Left colon (tissue), 2 donors: Measurements from ENCODE around the gene ELP4. TPM values are rescaled to one million over a fixed set of nuclear protein-coding genes. Genes with fewer than 3 reads are reported as not detected.

Source experiments
- ATAC-seq: fragments of 200-7000 bp; cut with Tn5 transposase; one replicate; pipeline ENCODE4 v1.9.1; 2020; ENCODE audit warnings: mild to moderate bottlenecking, moderate library complexity
- DNase-seq, 2 donors: peaks; one replicate each; pipeline ENCODE4 v3.0.0-alpha.2; 2020
- intact Hi-C, 2 donors: fragments of 100-400 bp; cut with DNase I in 1 of 2; cut with micrococcal nuclease in 1 of 2; formaldehyde crosslinking; loops; one replicate each; pipeline versions ENCODE4 v1.11.2 to v1.14.0; 2022; cut with DNase I, micrococcal nuclease
- total RNA-seq, 2 donors: library from RNA; stranded (reverse); fragmentation: NEBNext Ultra II Directional; extraction: Animal tissue kit (Norgen Biotek cat#: 25700); gene quantifications; one replicate each; pipeline ENCODE4 v1.2.1, GENCODE V29; 2021
- donor health status: DM: no; HTN: no; CAD: no.
- donor health status: DM: yes; HTN: yes; CAD: no.

The ELP4 gene
- total RNA-seq, 2 donors from 2014 or later: 15.1 to 15.2 TPM

DNA sequence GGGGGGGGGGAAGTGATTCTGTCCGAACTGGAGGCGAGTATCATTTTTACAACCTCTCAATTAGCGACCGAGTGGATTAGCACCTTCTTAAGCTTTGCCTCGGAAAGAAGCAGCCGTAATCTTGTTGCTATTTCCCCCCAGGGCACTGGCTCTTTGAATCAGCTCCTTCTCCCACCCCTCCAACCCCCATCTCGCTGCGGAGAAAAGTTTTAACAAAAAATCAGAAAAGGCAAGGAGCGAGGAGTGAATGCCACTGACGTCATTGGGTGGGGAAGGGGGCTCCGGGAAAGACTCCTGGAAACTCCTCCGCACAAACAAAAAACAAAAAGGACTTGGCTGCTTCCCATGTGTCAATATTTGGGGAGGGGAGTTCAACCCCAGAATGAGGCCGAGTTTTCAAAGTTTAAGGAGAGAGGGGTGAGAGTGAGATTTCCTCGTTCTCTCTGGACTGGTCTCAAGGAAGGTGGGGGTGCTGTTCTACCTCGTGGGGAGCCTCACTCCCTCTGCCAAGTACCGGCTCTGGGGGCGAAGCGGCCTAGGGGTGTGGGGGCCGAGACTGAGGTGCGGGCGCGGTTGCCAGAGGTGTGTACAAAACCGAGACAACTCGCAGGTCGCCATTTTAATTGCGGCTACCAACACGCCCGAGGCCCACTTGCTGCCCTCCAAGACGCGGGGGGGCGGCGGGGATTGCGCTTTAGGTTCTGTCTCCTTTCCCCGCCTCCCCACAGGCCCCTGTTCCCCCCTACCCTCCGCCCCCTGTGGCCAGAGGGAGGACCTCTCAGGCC, 304.0 kb downstream of the ELP4 start:
- ATAC-seq (no peak), DNase-seq (no peak)
- intact Hi-C loops: no loop called here

DNA sequence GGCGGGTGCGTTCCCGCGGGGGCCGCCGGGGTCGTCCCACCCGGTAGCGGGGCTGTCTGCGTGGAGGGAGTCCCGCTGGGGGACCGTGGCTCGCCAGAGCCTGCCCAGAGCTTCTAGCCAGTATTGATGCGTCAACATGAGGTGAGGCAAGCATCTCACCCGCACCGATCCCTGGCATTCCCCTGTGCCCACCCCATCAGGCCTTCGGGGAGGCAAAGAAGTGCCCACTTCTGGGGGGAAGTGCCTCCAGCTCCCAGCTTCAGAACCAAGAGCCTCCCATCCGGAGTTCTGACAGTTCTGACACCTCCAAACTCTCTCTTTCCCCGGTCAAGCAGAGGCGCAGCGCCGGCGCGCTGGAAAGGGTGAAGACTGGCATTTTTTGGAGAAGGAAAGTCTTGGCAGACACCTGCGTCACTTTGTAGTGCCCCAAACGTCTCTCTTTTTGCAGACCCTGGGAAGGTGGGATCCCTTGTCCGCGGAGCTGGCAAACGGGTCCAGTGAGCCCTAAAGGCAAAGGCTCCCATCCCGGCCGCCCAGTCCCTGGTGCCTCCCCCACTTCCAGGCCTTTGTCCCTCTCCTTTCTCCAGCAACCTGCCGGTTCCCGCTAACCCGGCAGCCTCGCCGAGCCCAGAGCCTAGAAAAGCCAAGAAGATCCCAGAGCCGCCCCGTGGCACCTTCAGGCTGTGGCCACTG, 304.8 kb downstream of the ELP4 start:
- ATAC-seq (no peak), DNase-seq (no peak)
- intact Hi-C loops: no loop called here

DNA sequence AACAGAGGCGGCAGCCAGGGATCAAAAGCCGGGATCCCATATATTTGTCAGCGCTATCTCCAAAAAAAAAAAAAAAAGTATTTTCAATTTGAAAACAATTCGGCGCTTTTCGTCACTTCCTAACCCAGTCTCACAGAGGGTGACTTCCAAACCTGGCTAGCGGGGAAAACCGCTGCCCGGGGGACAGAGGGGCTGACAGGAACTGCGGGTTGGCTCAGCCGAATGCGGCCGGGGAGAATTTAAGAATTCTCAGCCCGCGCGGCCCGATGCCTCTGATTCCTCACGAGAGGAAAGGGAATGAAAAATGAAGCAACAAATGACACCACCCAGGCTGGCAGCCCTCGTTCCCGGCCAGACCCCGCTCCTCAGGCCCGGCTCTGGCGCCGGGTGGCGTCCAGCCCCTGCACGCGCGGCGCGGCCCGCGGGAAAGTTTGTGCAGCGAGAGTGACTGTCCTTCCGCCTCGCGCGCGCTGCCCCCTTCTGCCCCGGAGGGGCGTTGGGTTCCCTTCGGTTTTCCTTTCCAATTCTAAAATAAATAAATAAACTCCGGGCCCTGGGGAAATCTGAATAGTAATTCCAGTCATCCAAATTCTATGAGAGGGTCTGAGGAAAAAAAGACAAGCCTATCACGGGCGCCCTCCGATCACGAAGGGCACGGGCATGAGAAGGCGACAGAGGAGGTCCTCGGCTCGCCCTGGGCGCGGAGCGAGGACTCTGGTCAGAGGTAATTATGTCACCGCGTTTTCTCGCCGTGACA, 306.3 kb downstream of the ELP4 start:
- peak in 1 of 2 donors; percentile 48 for DNase-seq
- intact Hi-C loops: no loop called here
- ATAC-seq: no peak

DNA sequence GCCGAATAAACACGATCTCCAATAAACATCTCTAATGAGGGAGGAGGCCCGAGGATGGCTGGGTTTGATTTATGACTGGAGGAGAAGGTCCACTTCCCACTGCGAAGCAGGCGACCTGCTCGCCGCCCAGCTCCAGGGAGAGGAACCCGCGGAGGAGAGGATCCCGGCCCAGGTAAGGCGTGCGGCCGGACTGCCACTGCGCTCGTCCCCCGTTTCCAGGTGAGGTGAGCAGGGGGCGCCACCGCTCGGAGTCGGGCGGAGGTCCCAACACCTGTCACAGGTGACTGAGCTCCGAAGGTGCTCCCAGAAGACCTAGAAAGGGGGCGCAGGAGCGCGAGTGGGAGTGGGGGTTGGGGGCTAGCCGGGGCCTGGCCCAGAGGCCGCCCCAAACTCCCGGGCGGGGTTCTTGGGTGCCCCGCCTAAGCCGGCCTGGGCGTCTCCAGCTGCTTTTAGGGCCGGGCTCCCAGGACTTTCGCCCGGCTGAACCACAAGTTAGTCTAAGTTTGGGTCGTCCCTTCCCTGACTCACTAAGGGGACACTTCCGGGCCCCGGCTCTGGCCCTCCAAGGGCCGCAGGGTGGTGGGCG, 307.0 kb downstream of the ELP4 start:
- DNase-seq (no peak), ATAC-seq (peak; percentile 86)
- intact Hi-C loops: no loop called here

DNA sequence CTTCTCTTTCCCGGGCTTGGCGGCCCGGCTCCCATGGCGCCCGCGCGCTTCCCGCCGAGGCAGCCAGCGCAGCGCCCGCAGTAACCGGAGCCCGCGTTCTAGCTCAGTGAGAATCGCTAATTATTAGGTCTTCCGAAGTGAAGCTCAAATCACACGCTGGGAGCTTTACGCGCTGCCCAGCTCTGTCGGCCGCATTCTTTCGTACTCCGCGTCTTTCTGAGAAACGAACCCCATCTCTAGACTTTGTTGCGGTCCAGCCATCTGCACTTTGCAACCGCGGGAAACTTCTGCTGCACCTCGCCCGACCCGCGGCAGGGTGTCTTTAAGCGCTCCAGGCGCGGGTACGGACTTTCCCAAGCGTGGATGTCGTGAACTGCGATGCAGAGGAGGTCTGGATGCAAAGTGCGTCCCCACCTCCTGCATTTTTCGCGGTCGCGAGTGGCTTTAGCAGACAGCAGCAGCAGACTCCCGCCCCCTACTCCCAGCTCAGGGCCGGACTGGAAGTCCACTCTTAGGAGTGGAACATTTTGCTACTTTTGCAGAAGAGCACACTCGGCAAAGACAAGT, 307.6 kb downstream of the ELP4 start:
- ATAC-seq: peak; percentile 21

DNA sequence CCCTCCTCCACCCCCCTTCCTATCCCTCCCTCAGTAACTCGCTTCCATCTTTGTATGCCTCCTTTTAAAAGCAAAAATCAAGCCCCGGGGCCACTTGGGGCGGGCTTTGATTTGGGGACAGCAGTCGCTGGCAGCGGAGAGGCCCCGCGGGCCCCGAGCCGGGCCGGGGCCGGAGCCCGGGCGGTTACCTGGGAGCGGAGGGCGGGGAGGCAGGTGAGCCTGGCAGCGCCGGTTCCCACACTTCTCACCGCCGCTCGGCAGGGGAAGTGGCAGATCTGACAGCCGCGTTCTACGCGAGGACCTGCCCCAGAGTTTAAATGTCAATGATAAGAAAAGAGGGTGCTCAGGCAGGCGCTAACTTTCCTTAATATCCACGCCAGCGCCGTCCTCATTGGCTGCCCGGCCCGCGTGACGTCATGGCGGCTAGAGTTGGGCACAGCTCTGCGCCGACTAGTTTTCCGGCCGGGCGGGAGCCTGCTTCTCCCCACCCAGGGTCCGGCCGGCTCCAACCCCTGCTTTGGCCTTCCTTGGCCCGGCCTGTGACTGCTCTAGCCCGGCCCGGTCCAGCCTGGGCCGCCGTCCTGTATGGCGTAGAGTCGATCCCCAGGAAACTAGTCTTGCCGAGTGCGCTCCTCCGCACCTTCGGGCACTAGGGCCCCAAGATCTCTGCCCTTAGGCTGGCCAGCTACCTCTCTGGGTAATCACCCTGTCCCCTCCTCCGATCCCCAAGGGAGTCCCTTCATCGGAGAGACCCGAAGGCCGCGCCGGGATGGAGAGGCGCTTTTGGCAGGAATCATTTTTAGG, 308.3 kb downstream of the ELP4 start:
- DNase-seq (no peak), ATAC-seq (peak; percentile 23)
- intact Hi-C loops: no loop called here

More for the DNA sequence above, 307.6 kb downstream of the ELP4 start:
- DNase-seq: no peak
- intact Hi-C loops: no loop called here

DNA sequence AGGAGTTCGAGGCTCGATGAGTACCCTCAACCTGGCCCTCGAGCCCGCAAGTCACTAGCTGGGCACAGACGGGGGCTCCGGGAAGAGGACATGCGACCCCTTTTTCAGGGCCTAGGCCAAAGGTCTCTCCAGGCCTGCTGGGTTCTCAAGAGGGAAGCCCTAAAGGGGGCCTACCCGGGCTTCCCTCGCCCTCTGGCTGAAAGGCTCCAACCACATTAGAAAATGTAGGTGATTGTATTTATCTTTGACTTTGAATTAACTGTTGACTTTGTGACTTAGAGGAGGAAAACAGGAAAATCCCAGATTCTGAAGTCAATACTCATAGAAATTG, 308.8 kb downstream of the ELP4 start:
- ATAC-seq (no peak), DNase-seq (no peak)
- intact Hi-C loops: no loop called here

DNA sequence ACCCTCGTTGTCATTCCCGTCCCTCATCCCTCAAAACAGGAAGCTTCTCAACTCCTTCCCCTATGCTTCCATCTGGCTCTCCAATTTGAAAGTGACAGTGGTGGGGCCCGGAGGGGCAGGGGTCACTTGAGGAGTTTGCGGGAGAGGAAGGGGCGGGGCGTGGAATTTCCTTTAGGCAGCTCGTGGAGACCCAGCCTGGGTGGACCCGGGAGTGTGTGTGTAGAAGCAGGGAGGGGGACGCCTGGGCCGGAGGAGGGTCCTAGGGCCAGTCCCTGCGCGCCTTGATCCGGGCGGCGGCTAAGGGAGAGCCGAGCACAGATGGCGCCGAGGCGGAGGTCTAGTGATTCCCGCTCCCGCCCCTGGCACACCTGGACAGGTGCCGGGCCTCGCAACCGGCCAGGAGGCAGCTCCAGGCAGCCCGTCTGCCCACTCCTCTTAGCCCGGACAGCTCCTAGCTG, 309.3 kb downstream of the ELP4 start:
- DNase-seq (no peak), ATAC-seq (no peak)
- intact Hi-C loops: no loop called here

DNA sequence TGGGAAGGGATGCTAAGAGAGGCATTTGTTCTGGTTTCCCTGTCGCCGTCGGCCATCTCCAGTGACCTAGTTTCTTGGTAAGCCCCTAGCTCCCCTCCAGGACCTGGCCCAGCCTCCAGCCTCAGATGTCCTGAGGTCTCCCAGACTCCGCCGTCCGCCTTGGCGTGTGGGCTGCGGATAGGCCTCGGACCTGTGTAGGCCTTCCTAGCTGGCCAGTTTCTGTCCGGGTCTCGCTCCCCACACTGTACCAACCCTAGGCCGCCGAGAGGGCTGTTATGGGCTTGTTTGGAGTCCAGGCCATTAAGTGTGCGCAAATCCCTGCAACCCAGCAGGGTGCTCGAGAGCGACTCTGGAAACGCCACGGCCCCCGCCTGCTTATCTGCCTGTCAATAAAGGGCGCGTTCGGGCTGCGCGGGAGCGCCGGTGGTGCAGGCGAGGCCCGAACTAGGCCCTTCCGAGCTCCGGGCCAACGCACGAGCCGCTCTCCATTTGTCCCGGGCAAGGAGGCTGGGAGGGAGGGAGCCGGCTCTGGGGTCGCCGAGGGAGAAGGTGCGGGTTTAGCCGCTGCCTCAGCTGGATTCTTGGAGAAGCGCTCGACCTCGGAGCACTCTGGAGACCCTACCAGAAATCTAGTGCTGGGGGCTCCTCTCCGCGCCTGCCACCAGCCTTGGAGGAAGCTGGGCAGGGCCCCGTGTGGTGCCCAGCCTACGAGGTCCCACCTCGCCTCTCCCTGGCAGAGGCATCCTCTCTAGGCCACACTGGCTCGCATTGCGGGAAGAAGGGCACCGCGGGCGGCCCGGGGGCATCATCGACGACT, 310.3 kb downstream of the ELP4 start:
- ATAC-seq (no peak), DNase-seq (no peak)
- intact Hi-C loops: no loop called here

DNA sequence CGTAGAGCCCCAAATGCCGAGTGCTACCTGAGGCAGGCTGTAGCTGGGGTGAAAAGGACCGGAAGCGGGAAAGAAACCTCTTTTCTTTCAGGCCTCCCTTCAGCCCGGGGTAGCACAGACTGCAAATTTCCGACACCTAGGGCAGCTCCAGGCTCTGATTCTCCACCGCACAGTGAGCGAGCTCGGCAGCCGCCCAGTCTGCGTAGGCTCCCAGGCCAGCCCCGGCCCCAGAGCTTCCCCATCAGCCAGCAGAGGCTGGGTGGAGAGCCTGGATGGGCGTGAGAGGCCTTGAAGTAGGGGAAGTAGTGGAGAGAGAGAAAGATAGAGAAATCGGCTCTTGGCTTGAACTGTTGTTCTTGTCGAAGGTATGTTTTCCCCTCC, 310.9 kb downstream of the ELP4 start:
- intact Hi-C loops: no loop called here
- no peak for ATAC-seq
- no peak for DNase-seq

DNA sequence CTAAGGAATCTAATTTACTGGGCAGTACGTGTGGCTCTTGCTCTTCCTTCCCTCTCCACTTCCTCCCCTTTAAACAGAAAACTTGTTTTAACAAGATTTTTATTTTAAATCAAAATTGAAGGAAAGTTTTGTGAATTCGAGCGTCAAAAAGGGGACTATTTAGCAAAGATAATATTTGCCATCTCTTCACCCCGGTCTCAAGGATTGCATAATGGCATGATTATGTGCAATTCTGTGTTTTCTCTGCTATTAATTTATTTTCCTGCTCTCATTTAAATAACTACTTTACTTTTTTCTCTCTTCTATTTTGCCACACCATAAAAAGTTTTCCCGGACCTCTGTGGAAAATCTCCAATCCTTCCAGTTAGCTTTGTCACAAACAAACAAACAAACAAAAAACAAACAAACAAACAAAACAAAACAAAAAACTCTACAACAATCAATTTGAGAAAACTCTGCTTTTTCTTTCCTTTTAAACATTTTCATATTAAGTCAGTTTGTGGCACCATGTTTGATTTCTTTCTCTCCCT, 311.7 kb downstream of the ELP4 start:
- intact Hi-C loops: no loop called here
- ATAC-seq (no peak), DNase-seq (no peak)

DNA sequence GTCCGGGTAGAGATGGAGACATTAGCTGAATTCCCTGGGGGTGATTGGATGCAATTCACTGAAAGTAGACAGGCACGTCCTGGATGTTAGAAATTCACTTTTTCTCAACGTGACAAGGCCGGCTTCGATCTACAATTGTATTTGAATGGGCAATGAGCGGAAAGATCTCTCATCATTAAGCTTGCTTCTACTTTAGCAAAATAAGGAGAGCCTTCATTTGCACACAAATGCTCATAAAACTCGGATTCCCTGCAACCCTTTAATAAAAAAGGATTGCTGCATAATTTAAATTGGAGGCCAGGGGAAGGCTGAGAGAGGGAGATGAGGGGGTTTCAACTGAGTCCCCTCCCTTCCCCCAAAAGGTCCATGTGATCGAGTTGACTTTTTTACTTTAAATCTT, 312.2 kb downstream of the ELP4 start:
- intact Hi-C loops: no loop called here

DNA sequence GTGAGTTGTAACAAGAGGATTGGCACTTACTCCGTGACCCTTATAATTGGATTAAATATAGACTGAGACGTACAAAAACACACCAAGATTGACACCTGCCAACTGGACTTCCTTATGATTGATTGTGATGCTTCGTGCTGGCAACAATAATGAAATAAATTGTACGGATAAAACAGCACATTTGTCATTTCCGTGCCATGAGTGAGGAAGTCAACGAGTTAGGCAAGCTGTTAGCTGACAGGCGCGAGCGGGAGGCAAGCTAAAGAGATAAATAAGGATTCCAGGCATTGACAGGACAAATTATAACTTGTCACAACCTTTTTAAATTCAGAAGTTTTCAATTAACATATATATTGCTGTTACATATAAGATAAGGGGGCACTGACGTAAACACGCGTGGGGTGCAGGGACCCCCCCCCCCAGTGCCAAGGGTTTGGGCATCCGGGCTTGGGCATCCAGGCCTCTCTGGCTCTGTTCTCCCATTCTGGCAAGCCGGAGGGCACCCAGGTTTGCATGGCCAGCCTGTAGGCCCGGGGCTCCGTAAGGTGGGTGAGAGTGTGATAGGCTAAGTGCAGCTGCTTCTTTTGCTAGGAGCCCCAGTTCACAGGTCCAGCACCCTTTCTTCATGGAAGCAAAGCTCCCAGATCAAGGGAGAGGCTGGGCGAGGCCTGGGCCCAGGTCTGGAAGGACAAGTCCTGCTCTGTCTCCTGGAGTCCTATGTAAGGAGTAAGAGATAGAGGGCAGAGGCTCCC, 312.8 kb downstream of the ELP4 start:
- no peak for DNase-seq
- intact Hi-C loops: no loop called here

More for the DNA sequence above, 312.2 kb downstream of the ELP4 start:
- DNase-seq (no peak), ATAC-seq (no peak)

DNA sequence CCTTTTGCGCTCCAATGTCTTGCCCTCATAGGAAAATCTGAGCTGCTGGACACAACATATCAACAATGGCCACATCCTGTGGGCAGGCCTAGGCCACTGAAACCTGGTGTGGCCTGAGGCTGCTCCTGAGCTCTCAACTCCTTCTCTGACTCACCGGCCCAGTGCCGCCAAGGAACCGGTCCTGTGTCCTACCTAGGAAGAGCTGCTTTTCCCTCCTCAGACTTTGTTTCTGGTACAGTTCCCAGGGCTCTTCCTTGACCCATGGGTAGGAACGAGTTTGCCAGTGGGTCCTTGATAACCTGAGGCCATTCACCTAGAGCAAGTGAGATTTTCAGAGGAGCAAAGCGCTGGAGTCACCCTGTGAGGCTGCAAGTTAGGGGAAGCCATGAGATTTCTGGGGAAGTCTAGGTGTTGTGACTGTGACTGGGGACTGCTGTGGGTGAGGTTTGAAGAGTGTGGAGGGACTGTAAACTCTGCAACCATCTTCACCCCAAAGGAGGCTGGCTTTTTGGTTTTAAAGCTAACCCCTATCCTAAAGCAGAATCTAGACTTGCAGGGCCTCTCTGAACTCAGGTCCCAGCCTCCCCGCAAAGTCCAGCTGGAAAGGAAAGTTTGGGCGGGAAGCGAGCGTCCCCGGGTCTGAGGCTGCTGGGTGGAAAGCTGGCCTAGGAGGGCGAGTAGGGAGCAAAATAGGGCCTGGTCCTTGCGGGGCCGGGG, 313.5 kb downstream of the ELP4 start:
- intact Hi-C loops: no loop called here
- ATAC-seq: no peak

More for the DNA sequence above, 312.8 kb downstream of the ELP4 start:
- ATAC-seq: no peak

DNA sequence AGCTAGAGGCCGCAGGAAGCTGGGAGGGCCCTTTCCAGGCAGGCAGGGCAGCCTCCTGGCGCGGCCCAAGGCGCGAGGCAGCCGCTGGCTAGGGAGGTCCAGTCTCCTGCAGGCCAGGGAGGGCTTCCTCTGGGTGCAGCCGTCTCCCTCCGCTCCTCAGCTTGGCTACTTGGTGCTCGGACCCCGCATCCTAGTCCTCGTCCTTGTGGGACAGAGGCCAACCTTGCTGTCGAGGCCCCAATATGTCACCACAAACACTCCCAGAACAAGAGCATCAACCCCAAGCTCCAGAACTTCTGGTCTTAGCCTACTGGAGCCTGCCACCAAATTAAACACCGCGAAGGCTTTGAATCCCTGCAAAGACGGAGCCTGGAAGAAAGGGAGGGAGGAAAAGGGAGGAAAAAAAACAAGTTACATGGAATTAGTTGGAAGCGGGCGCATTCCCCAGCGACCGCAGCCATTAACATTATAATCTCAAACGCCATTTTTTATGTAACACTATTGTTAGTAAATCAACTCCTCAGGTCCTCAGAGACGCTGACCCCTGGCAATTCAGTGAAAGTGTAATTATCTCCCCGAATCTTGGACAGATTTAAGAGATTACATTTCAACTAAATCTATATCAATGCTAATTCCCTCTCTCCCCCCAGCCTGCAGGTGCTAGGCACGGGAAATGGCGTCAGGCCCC, 314.2 kb downstream of the ELP4 start:
- DNase-seq (no peak), ATAC-seq (no peak)
- intact Hi-C loops: no loop called here

More for the DNA sequence above, 313.5 kb downstream of the ELP4 start:
- no peak for DNase-seq
